Osteocyte (in vitro differentiated cells): ENCODE measurements around the gene EARS2. TPM values are rescaled to one million over a fixed set of nuclear protein-coding genes. Genes with fewer than 3 reads are reported as not detected.

Source experiments
- DNase-seq: peaks from one replicate; pipeline ENCODE4 v3.0.0; 2021; ENCODE audit warnings: mixed read lengths; ENCODE audit not compliant: unreplicated experiment; ENCODE audit errors: extremely low spot score
- H3K27ac Mint-ChIP-seq: one replicate; pipeline ENCODE4 v1.8.0; 2021; ENCODE audit warnings: mild to moderate bottlenecking, mixed read lengths; ENCODE audit not compliant: unreplicated experiment
- H3K27me3 Mint-ChIP-seq: one replicate; pipeline ENCODE4 v1.8.0; 2021; ENCODE audit warnings: mixed read lengths; ENCODE audit not compliant: unreplicated experiment
- H3K36me3 Mint-ChIP-seq: one replicate; pipeline ENCODE4 v1.8.0; 2021; ENCODE audit warnings: mixed read lengths; ENCODE audit not compliant: unreplicated experiment
- H3K4me1 Mint-ChIP-seq: one replicate; pipeline ENCODE4 v1.8.0; 2021; ENCODE audit warnings: mixed read lengths; ENCODE audit not compliant: unreplicated experiment
- H3K4me3 Mint-ChIP-seq: one replicate; pipeline ENCODE4 v1.8.0; 2021; ENCODE audit warnings: mild to moderate bottlenecking, moderate library complexity, mixed read lengths; ENCODE audit not compliant: unreplicated experiment
- H3K9me3 Mint-ChIP-seq: one replicate; pipeline ENCODE4 v1.8.0; 2021; ENCODE audit warnings: mixed read lengths; ENCODE audit not compliant: unreplicated experiment
- CTCF ChIP-seq: fragments of 200-600 bp; sonication (generic); IDR thresholded peaks from 2 replicates; pipeline ENCODE4 v1.5.0; 2021; ENCODE audit warnings: antibody characterized with exemption, mild to moderate bottlenecking, moderate library complexity
- total RNA-seq: library from RNA; stranded (reverse); gene quantifications from 2 replicates; pipeline ENCODE4 v1.2.1, GENCODE V29; 2021

The EARS2 gene
- total RNA-seq, 1 donor from 2014 or later, result 18.7 TPM

GRCh38 chr16:23505671-23506605, 51.2 kb downstream of the EARS2 start:
- no peak overlapping the region for H3K27ac Mint-ChIP-seq
- peaks cover 2% of the 10 kb centered on the region for H3K36me3 Mint-ChIP-seq
- DNase-seq, result no peak
- no peak overlapping the region for H3K4me3 Mint-ChIP-seq
- no peaks in the 10 kb centered on the region for H3K9me3 Mint-ChIP-seq
- TF ChIP-seq CTCF, result no peak
- H3K4me1 Mint-ChIP-seq, result peaks cover 48% of the 10 kb centered on the region
- no peaks in the 10 kb centered on the region for H3K27me3 Mint-ChIP-seq

DNA sequence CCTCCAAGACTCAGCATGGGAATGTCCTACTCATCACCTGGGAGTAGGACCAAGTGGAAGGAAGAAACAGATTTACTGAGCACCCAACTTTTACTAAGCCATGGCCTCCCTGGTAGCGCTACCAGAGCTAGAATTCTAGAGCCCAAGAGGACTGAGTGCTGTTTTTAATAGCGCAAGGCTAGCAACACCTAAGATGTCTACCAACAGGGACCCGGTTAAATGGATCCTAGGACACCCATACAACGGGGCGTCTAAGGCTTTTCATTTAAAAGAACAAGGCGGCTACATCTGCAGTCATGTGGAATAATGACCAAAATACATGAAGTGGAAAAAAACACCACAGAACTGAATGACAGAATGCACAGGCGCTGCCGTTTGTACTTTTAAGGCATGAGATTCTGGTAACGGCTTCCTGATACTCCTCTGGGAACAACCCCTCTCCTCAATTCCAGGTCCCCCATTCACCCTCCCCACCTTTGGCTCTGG, 51.9 kb downstream of the EARS2 start:
- Mint-ChIP-seq H3K4me1 (peaks cover 44% of the 10 kb centered on the region), H3K9me3 (no peaks in the 10 kb centered on the region), H3K27ac (peak overlapping the region; percentile 87), H3K36me3 (peaks cover 3% of the 10 kb centered on the region), H3K4me3 (no peak overlapping the region), H3K27me3 (no peaks in the 10 kb centered on the region)
- DNase-seq, result no peak
- TF ChIP-seq CTCF, result no peak

DNA sequence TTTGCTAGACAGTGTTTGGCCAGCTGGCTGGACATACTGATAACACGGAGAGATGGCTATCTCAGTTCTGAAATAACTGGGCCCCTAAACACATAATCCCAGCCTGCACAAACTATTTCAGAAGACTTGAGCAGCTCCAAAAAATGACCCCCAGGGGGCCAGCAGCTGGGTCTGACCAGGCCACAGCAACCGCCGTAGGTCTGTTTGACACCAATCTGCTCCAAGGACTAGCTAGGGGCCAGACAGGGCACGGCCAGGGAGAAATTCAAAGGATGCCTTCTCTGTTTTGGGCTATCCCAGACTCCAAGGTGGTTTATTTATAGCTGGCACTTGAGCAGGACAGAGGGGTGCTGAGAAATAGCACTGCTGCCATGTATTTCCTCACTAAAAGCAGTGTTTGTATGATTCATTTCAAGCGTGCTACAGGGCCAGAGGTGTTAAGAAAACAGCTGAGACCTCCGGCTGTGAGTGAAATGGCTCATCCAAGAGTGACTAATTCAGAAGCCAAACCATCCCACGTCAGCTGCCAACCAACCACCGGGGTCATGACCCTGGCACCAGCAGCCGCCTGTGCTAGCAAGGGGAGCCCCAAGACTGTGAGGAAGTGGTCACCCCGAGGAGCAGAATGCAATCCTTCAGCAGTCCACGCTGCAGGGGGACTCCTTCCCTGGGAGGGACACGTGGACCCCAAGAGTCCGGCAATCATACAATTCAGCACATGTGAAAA, 52.5 kb downstream of the EARS2 start:
- Mint-ChIP-seq H3K27ac (peak overlapping the region; percentile 87), H3K4me1 (peaks cover 44% of the 10 kb centered on the region), H3K4me3 (no peak overlapping the region), H3K9me3 (no peaks in the 10 kb centered on the region), H3K36me3 (peaks cover 3% of the 10 kb centered on the region), H3K27me3 (no peaks in the 10 kb centered on the region)
- TF ChIP-seq CTCF, result no peak
- DNase-seq, result no peak

- Mint-ChIP-seq H3K27me3 (no peaks in the 10 kb centered on the region), H3K4me3 (no peak overlapping the region), H3K9me3 (no peaks in the 10 kb centered on the region), H3K36me3 (peaks cover 3% of the 10 kb centered on the region), H3K4me1 (peaks cover 40% of the 10 kb centered on the region), H3K27ac (peak overlapping the region; percentile 87)
- DNase-seq, result no peak
- no peak for TF ChIP-seq CTCF
Measured at GRCh38 chr16:23504076-23504452, 53.1 kb downstream of the EARS2 start.

GRCh38 chr16:23502466-23502865, 54.7 kb downstream of the EARS2 start:
- Mint-ChIP-seq H3K4me3 (no peak overlapping the region), H3K9me3 (no peaks in the 10 kb centered on the region), H3K27ac (no peak overlapping the region), H3K4me1 (peaks cover 34% of the 10 kb centered on the region), H3K27me3 (no peaks in the 10 kb centered on the region), H3K36me3 (peaks cover 3% of the 10 kb centered on the region)
- no peak for TF ChIP-seq CTCF
- no peak for DNase-seq
